GM19043 (cell line): Measurements from ENCODE around the gene FUNDC2.
A peak's percentile ranks its signal among the peaks of the same experiment; 100 is the strongest.

Source experiments
- ATAC-seq: cut with Tn5 transposase; IDR thresholded peaks from one replicate; pipeline ENCODE4 v1.9.1; 2021; ENCODE audit warnings: low read depth; ENCODE audit not compliant: unreplicated experiment

Gene FUNDC2

DNA sequence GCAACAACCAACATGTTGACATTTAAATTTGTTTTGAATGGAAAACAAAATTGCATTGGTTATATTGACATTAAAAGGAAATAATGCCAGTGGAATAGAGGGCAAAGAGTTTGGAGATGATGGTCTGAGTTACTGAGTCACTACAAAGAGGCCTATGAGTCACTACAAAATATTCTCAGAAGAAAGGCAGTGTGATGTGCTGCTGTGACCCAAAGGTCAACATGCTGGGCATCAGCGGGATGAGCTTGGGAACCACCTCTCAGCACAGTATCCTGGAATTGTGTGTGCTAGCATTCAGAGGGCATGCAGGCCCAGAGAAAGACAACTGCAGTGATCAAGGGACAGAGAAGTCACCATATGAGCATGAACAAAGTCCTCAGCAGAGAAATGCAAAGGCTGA is 41.5 kb downstream of the FUNDC2 start:
- ATAC-seq = no peak

DNA sequence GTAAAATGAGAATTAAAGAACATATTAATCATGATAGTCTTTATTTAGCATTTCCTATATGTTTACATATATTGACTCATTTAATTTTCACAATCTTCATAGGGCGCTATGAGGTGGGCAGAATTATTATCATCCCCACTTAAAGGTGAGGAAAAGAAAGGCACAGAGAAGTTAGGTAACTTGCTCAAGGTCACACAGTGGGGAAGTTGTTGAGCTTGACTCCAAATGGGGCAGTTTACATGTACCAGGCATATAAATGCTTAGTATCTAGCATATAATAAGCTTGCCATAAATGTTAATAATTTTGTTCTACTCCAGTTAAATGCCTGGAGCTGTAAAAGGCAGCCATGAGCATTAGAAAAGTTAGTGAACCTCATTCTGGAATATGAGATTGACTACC is 42.8 kb downstream of the FUNDC2 start:
- ATAC-seq = no peak

DNA sequence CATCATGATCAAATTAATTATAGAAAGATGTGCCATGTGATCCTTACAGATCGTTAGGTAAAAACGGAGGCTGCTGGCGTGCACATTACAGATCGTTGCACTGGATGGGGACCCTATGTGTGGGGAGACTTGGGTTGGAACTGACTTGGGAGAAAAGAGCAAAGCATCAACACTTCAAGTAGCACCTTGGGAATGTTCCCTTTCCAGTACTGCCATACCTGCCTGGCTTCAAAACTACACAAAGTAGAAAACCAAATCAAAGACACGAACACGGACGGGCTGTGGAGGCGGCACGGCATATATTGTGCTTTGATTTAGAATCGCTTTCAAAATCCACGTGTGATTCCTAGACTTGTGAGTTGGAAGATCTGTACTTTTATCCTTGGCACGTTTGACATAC is 43.4 kb downstream of the FUNDC2 start:
- no peak for ATAC-seq

- peak; percentile 6 for ATAC-seq
Observed at GRCh38 chrX:155070663-155070974, 44.0 kb downstream of the FUNDC2 start.

DNA sequence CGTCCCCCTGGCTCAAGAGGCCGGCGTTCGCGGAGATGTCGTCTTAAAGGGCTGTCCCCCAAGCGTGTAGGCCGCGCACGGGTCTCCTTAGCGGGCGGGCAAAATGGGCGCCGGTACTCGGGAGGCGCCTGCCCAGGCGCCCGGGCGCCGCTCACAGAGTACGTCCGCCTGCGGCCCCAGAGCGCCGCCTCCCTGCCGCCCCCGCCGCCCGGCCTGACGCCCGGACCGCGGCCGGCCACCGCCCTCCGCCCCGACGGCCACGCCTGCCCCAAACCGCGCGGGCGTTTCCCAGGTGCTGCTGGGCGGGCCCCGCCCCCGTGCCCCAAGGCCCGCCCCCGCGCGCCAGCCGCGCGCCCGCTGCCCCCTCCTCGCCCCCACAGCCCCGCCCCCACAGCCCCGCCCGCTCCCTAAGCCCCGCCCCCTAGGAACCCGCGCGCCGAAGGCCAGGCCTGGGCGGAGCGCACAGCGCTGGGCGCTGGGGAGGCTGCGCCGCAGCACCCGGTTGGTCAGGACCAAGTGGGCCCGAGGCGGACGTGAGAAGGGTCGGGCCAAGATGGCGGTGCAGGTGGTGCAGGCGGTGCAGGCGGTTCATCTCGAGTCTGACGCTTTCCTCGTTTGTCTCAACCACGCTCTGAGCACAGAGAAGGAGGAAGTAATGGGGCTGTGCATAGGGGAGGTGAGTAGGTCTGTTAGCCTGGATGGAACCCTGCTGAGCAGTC is 44.5 kb downstream of the FUNDC2 start, which contains the start of the genes BRCC3, CMC4 and MTCP1:
TSS of gene BRCC3 (plus strand) at position 534 of the 719 bp plus-strand sequence. CDS start at position 554, 20 bp downstream.
TSS of gene CMC4 (minus strand) at position 162 of the 719 bp plus-strand sequence. CDS start 7,113 bp downstream, outside the sequence.
TSS of gene MTCP1 (minus strand) at position 162 of the 719 bp plus-strand sequence. CDS start 5,126 bp downstream, outside the sequence.
- peak; percentile 80 for ATAC-seq

DNA sequence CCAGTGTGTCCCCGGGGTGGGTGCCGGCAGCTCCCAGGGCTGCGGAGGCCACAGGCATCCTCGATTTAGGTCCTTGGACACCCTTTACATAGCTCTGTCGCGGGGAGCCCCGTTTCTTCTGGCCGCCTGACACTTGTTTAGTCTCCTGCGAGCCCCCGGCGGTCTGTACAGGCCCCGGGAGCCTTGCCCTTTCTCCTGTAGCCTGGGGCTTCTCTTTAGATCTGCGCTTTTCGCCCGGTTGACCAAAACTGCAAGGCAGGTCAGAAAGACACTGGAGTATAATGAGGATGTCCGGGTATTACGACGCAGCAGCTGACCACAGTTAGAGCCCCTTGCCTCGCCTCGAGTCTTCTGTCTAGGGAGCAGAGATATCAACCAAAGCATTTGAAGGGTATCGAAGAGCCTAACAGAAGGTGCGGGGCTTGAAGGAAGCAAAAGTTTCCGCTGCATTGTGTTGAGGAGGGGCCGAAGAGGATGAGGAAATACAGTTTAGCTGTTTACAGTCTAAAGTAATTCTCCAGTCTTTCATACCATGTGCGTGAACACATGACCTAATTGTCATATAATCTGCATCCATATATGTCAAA is 45.1 kb downstream of the FUNDC2 start:
- ATAC-seq = peak; percentile 1

GRCh38 chrX:155086202-155086840 is 59.7 kb downstream of the FUNDC2 start:
- ATAC-seq = no peak

- no peak for ATAC-seq
Observed at GRCh38 chrX:155086961-155087735, 60.5 kb downstream of the FUNDC2 start.

- no peak for ATAC-seq
Observed at GRCh38 chrX:155094468-155095061, 67.9 kb downstream of the FUNDC2 start.

DNA sequence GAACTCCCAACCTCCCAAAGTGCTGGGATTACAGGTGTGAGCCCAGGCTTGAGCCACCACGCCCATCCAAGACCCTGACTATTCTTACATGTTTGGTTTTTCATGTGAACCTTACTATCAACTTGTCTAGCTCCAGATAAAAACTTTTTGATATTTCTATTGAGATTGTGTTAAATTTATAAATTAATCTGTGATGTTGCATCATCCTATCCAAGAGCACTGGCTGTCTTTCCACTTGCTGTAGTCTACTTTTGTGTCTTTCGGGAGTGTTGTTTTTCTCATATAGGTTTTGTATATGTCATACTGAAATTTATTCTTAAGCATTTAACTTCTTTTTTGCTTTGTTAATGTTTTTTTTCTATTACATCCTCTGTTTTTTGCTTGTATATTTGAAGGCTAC is 79.3 kb downstream of the FUNDC2 start:
- ATAC-seq = no peak

- ATAC-seq = no peak
Observed at GRCh38 chrX:155108427-155108826, 81.8 kb downstream of the FUNDC2 start.
